Dermis blood vessel endothelial cell (primary cell): ENCODE measurements around the gene RIPPLY2. TPM values are rescaled to one million over a fixed set of nuclear protein-coding genes. Genes with fewer than 3 reads are reported as not detected.
"Not testable (repeated sequence)": the region's sequence is repeated elsewhere in the genome, so short reads cannot be mapped to it uniquely, and the experiment has no call there.

Source experiments
- DNase-seq: peaks from one replicate; pipeline ENCODE4 v3.0.0; 2010
- total RNA-seq: library from RNA; depleted of rRNA; stranded (reverse); fragments of >200 nt; gene quantifications from 2 replicates; pipeline ENCODE4 v1.2.3, GENCODE V29; 2014

Gene RIPPLY2
- total RNA-seq, 1 donor from 2014 or later, result not detected

DNA sequence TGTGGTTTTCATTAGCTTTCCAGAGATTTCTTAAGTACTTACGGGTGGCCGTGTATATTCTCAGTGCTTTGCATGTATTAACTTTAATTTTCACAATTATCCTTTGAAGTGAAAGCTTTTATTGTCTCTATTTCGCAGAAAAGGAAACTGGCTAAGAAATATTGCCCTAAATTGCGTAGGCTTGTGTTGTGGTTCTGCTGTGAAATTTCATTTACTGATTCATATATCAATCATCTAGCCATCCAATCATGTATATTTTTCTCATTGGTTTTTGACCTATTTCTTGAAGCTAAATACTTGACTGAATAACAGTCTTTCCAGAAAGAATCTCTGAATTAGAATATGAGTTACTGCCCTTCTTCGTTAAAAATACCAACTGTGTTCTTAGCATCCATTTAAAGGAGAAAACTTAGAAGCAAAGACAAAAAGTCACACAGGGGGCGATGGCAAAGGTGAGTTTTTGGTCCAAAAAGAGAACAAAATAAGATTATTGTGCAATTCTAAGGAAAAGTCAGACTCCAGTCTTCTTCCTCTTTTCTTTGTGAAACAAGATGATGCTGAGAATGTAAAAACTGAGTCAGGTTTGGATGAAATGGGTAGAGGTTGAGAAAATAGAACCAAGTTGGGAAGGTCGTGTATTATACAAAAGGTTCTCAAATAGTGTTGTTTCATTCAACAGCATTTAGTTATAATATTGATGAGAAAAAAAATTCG, 7.8 kb downstream of the RIPPLY2 start:
- no peak for DNase-seq

DNA sequence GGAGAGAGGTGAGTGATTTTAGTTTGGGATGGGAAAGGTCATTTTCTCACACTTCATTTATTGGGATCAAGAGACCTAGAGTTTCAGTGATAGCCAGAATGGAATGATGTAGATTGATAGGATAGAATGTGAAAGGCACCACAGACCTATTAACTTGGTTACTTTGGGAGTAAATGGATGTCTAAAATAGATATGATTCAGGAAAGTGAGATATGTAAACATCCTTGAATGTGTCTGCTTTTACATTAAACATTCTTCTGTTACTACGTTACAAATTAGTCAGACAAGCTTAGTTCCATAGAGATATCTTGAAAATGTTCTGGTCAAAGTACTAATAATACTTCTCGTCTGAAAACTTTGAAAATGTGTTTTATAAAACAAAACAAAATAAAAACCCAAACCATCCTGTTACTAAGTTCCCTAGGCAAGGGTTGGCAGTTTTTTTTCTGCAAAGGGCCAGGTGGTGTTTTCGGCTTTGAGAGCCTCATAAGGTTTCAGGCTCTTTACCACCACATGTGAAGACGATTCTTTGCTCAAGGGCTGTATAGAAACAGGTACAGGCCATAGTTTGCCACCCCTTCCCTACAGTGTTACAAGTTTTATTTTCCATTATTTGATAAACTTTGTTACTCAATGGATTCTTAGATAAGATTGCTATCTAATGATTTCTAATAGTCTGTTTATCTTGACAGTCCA, 9.8 kb downstream of the RIPPLY2 start:
- DNase-seq, result no peak

DNA sequence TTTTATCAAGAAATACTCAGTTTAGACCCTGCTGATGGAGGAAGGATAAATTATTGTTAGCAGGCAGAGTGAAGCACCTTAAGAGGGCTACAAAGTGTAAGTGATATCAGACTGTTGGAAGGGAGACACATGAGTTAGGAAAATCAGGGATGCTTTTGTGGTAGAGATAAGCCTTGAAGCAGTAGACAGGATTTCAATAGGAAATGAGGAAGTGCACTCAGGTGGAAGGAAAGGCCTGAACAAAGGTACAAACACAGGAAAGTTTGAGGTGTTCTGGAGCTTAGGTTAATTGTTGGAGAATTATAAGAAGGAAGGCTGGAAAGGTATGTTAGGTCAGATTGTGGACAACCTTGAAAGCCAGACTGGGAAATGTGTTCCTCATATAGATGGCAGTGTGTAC, 13.9 kb downstream of the RIPPLY2 start:
- DNase-seq, result no peak

DNA sequence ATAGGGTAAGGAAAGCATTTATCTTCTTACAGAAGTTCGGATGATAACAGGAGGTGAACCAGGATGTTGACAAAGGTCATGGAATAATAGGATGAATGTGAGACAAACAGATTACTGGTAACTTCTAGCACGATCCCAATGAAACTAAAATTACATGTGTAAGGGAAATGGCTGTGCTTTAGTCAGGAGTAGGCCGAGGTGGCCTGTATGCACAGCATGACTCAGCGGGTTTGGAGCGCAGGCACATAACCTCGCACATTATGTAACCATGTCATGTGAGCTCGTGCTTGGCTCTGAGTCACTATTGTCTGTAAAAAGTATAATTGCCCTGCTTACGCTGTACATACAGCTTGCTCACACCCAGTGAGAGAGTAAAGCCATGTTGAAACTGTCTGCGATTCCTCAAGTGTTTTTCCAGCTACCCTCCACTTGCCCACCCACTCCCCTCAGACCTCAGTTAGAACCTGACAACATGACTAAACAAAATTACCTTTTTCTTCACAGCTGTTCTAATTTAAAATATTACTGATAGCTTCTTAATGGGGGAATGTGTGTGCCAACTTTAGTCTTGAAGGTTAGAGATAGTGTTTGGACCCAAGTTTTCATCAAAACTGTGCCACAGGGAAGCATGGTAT, 14.5 kb downstream of the RIPPLY2 start:
- DNase-seq, result peak; percentile 70

DNA sequence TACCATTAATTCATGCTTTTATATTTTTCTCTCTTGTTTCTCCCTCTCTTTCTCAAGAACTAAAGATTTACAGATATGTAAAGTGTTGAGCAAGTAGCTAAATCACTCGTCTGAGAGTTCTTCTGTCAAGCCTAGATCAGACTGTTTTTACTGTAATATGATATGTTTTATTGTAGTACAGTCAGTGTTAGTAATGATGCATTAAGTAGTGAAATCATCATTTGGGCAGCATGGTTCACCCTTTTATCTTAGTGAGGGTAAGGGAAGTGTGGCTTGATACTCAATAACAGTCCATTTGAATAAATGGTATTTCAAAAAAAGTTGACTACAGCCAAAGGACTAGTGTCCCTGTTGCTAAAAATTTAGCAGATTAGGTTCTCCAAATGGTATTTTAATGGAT, 15.5 kb downstream of the RIPPLY2 start:
- DNase-seq, result no peak

DNA sequence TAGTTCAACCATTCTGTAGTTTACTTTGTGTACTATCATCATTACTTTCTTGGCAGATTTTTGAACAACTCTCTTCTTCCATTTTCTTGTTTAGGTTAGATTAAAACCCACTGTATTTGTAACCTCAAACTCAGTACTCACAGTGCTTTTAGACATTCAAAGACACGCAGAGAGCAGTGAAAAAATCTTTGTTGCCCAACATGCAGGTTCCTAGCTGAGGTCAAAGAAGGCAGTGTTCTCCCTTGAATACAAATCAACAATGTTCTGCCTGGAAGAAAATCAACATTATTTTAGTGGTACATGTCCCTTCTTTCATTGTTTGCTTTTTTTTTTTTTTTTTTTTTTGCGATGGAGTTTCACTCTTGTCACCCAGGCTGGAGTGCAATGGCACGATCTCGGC, 17.5 kb downstream of the RIPPLY2 start:
- DNase-seq, result no peak

DNA sequence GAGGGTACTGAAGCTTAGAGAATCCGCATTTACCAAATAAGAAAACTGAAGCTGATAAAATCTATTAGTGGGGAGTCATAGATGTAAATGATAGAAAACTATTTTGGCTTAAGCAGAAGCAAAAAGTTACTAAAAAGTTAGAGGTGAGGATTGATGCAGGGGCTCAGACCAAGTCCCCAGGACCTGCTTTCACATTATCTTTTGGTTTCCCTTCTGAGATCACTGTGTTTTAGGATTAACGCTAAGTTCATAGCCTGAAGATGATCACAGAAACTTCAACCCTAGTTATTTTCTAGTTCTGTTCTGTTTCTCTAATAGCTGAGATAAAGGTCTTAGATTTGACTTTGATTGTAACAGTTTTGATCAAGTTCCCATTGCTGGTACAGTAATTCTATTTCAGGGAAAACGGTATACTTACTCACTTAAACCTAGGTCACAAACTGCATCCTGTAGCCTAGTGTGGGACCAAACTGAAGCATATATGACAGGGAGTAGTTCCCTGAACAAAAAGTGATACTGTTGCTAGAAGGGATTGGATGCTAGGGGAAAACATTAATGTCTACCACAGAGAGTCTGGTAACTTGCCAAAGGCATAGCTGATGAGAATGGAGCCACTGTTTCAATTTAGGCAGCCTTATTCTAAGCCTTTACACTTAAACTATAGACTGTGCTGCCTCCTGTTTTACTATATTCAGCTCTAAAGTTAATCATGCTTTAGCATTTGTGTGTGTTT, 19.4 kb downstream of the RIPPLY2 start:
- DNase-seq, result no peak

DNA sequence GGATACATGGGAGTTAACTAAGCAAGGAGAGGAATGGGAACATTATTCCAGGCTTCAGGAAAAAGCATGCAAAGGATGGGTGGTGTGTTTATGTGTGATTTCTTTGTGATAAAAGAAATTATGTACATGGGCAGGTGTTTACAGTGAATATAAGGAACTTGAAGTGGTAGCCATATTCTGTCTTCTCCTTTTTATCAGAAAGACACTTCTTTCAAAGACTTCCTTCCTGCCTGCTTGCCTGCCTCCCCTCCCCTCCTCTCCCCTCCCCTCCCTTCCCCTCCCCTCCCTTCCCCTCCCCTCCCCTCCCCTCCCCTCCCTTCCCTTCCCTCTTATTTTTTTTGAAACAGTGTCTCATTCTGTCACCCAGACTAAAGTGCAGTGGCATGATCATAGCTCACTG, 20.7 kb downstream of the RIPPLY2 start:
- no peak for DNase-seq

DNA sequence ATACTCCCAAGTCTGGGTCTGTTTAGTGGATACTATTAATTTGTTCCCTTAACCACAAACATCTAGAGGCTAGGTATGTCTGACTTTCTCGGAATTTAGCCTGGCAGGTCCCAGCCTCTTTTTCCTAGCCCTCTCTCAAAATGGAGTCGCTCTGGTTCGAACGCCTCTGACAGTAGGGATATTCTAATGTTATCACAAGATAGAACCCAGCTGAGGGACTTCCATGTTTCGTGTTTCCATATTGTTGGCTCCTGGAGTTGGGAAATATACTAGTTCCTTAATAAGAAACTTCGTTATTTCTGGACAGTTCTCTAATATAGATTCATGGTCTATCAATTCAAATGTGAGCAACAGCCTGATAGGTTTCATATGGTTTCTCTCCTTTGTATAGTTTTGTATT, 22.7 kb downstream of the RIPPLY2 start:
- DNase-seq, result no peak

DNA sequence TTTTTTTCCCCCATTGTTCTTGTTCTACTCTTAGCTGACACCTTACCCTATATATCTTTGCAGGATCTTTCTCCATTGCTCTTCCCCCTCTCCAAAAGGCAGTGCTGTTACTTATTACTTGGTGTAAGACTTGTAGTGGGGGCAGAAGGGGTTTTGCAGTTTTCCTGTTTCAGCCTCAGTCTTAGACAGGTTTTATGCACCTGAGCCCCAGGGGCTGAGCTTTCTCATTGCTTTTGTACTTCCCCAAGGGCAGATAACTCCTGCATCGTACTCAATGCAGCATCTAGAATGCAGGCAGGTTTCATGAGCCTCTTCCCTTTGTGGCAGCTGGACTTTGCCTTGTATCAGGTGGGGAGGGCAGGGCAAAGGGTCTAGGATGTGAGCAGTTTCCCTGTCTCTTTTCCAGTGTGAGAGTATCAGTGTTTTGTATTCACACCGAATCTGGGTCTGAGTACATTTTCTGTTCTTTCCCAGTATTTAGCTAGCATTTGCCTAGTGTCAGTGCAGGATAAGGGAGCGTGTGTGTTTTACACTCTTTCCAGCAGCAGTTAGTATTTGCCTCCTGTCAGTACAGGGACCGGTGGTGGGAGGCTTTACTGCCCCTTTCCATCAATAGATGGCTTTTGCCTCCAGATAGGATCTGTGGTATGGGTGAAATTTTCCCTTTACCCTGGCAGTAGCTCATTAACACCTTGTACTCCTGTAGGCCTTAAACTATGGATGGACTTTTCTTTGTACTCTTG, 25.9 kb downstream of the RIPPLY2 start:
- DNase-seq, result no peak

DNA sequence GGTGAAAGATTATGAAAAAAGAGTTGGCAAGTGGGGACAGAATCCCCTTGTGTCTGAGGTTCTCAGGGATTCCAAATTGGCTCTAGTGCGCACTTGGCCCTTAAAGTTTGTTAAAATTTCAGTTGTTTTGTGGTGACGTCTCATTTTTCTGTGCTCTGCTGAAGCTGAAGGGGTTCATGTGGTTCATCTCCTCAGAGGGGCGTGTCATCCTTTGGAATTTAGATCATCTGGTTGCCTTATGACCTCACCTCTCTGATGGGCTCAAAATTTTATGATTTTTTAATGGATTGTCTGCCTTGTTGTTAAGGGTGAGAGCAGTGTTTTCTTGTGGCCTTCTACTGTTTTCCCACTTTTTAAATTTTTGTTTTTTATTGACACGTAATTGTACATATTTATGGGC, 26.6 kb downstream of the RIPPLY2 start:
- no peak for DNase-seq

DNA sequence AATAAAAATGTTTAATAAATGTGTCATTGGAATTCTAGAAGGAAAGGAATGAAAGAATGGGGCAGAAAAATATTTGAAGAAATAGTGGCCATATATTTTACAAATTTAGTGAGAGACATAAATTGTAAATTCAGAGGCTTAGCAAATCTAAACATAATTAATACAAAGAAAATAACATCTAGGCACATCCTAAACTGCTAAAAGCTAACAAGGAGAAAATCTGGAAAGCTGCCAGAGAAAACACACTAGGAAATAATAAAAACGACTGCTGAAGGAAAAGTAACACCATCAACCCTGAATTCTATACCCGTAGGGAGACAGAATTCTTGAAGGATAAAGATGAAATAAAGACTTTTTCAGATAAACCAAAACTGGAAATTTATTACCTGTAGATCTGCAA, 30.1 kb downstream of the RIPPLY2 start:
- peak; percentile 43 for DNase-seq

DNA sequence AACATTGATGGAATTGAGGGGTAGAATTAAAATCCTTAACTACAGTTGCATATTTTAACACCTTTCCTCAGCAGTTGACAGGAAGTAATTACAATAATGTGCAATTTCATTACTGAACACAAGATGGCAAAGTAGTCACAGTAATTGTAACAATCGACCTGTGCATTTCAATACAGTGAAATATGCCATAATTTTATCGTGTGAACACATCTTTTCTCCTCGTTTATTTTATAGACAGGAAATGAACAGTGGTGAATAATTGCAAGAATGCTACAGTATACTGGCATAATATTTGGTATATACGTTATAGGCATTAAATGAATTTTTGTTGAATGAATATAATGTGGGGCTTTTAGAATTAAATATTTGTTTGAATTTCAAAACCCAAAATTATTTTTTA, 31.4 kb downstream of the RIPPLY2 start:
- peak; percentile 73 for DNase-seq

DNA sequence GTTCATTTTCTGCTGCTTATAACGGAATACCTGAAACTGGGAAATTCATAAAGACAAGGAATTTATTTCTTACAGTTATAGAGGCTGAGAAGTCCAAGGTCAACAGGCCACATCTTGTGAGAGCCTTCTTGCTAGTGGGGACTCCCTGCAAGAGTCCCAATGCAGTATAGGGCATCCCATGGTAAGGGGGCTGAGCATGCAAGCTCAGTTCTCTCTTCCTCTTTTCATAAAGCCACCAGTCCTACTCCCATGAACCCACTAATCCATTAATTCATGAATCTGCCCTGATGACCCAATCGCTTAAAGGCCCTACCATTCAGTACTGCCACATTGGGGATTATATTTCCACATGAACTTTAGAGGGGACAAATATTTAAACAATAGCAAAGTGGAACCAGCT, 32.8 kb downstream of the RIPPLY2 start:
- no peak for DNase-seq

DNA sequence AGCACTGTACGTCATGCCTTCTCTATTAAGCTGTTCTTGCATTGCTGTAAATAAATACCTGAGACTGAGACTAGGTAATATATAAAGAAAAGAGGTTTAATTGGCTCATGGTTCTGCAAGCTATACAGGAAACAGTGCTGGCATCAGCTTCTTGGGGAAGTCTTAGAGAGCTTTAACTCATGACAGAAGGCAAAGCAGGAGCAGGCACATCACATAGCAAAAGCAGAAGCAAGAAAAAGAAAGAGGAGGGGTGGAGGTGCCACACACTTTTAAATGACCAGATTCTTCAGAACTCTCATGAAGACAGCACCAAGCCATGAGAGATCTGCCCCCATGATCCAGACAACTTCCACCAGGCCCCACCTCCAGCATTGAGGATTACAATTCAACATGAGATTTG, 36.5 kb downstream of the RIPPLY2 start:
- DNase-seq, result no peak

DNA sequence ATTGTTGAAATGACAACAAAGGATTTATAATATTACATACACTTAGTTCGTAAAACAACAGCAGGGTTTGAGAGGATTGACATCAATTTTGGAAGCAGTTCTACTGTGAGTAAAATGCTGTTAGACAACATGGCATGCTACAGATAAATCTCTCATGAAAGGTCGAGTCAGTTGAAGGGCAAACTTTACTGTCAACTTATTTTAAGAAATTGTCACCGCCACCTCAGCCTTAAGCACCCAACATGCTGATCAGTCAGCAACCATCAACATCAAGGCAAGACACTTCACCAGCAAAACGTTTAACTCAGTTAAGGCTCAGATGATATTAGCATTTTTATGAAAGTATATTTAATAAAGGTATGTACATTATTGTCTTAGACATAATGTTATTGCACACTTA, 37.4 kb downstream of the RIPPLY2 start:
- DNase-seq, result no peak

DNA sequence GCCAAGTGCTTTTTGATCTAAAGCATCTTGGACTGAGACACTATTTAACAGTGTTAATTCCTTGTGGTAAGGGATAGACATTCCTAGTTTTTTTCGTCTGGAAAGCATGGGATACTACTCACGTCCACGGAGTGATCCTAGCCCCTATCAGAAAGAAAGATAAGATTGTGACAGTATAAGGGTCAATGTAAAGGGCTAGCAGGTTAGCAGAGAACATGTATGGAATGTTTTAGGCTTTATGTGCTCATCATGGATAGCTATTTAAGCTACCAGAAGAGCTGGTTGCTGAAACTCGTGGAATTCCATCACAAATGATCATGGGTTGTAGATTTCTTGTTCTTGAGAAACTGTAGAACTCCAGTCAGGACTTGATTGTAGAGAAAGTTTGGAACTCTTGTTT, 38.4 kb downstream of the RIPPLY2 start:
- DNase-seq, result no peak

DNA sequence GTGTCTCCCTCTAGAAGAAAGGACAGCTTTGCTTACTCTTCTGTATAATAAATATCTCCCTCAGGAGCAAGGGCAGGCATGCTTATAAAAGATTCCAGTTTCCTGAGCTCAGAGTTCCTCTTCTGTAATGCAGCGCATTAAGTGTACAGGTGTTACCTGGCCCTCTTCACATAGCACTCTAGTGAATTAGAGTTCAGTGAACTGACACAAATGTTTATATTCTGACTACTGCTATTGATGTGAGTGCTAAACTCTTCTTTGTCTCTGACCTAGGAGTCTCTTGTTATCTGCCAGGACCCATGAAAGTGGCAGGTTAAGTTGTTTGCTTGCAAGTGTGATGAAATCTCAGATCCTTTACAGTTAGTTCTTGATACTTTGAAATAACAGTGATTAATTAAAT, 39.9 kb downstream of the RIPPLY2 start:
- DNase-seq, result no peak

DNA sequence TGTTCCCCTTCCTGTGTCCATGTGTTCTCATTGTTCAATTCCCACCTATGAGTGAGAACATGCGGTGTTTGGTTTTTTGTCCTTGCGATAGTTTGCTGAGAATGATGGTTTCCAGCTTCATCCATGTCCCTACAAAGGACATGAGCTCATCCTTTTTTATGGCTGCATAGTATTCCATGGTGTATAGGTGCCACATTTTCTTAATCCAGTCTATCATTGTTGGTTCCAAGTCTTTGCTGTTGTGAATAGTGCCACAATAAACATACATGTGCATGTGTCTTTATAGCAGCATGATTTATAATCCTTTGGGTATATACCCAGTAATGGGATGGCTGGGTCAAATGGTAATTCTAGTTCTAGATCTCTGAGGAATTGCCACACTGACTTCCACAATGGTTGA, 43.9 kb downstream of the RIPPLY2 start:
- DNase-seq, result not testable (repeated sequence)

DNA sequence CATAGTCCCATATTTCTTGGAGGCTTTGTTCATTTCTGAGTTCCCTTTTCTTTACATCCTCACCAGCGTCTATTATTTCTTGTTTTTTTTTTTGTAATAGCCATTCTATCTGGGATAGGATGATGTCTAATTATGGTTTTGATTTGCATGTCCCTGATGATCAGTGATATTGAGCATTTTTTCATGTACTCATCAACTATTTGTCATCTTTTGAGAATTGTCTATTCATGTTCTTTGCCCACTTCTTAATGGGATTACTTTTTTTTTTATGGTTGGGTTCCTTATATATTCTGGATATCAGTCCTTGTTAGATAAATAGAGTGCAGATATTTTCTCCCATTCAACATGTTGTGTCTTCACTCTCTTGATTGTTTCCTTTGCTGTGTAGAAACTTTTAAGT, 48.5 kb downstream of the RIPPLY2 start:
- no peak for DNase-seq

DNA sequence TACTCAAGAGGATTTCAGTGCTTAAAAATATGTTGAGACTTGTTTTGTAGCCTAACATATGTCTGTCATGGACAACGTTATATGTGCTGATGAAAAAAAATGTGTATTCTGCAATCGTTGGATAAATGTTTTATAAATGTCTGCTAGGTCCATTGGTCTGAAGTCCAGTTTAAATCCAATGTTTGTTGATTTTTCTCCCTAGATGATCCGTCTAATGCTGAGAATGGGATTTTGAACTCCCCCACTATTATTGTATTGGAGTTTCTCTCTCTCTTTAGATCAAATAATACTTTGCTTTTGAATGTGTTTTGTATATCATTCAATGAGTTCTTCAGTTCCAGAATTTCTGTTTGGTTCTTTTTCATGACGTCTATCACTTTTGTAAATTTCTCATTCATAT, 51.2 kb downstream of the RIPPLY2 start:
- DNase-seq, result no peak

DNA sequence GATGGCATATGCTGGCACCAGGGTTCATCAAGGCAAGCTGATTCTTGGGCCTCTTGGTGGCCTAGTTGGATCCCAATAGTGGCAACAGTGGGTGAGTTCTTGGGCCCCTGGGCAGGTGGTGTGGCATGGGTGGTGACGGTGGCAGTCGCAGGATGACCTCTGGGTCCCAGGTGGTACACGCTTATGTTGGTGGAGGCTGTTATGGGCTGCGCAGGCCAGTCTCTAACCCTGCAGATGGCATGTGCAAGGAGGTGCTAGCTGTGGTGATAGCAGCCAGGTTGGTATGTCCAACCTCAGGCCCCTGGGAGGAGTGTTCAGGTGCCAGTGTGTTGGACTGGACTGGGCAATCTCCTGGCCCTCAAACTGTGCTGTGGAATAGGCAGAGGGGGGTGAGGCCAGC, 52.5 kb downstream of the RIPPLY2 start:
- no peak for DNase-seq
